GM19239 (cell line): Measurements from ENCODE around the gene PITPNM3.

Experiments
- DNase-seq: peaks from one replicate; pipeline ENCODE4 v3.0.0; 2011; ENCODE audit warnings: low spot score; ENCODE audit not compliant: insufficient read length
- FAIRE-seq: peaks from 2 replicates; lab custom pipeline; 2011; peaks lifted over from hg19 to GRCh38; lab: Jason Lieb, UNC

Gene PITPNM3

GRCh38 chr17:6531575-6531974 lies 24.8 kb downstream of the PITPNM3 start:
- DNase-seq, result no peak
- FAIRE-seq, result no peak

- DNase-seq (no peak), FAIRE-seq (no peak)
Observed at GRCh38 chr17:6530324-6530920, 25.9 kb downstream of the PITPNM3 start.

- FAIRE-seq (no peak), DNase-seq (no peak)
Observed at GRCh38 chr17:6528557-6528956, 27.8 kb downstream of the PITPNM3 start.

GRCh38 chr17:6526362-6527152 lies 29.8 kb downstream of the PITPNM3 start:
- no peak for FAIRE-seq
- no peak for DNase-seq

GRCh38 chr17:6525731-6526130 lies 30.6 kb downstream of the PITPNM3 start:
- DNase-seq (no peak), FAIRE-seq (no peak)

- DNase-seq (no peak), FAIRE-seq (no peak)
Observed at GRCh38 chr17:6525141-6525540, 31.2 kb downstream of the PITPNM3 start.

- DNase-seq (no peak), FAIRE-seq (no peak)
Observed at GRCh38 chr17:6524520-6524919, 31.8 kb downstream of the PITPNM3 start.

GRCh38 chr17:6523809-6524355 lies 32.5 kb downstream of the PITPNM3 start:
- FAIRE-seq (no peak), DNase-seq (no peak)

- FAIRE-seq (no peak), DNase-seq (no peak)
Observed at GRCh38 chr17:6523330-6523729, 33.0 kb downstream of the PITPNM3 start.

- DNase-seq, result no peak
Observed at GRCh38 chr17:6521586-6521985, 34.8 kb downstream of the PITPNM3 start.

GRCh38 chr17:6517062-6517461 lies 39.3 kb downstream of the PITPNM3 start:
- DNase-seq (no peak), FAIRE-seq (no peak)

More at GRCh38 chr17:6521586-6521985, 34.8 kb downstream of the PITPNM3 start:
- no peak for FAIRE-seq

- no peak for DNase-seq
- FAIRE-seq, result no peak
Observed at GRCh38 chr17:6514371-6514770, 42.0 kb downstream of the PITPNM3 start.

GRCh38 chr17:6512552-6512951 lies 43.8 kb downstream of the PITPNM3 start:
- DNase-seq, result no peak
- no peak for FAIRE-seq

GRCh38 chr17:6510321-6510977 lies 45.9 kb downstream of the PITPNM3 start:
- FAIRE-seq (no peak), DNase-seq (no peak)

- DNase-seq (no peak), FAIRE-seq (no peak)
Observed at GRCh38 chr17:6509921-6510320, 46.4 kb downstream of the PITPNM3 start.

- FAIRE-seq, result no peak
- DNase-seq, result no peak
Observed at GRCh38 chr17:6509031-6509771, 47.2 kb downstream of the PITPNM3 start.

- DNase-seq (no peak), FAIRE-seq (no peak)
Observed at GRCh38 chr17:6508519-6509030, 47.8 kb downstream of the PITPNM3 start.

- no peak for FAIRE-seq
- DNase-seq, result no peak
Observed at GRCh38 chr17:6508016-6508415, 48.3 kb downstream of the PITPNM3 start.

- DNase-seq (no peak), FAIRE-seq (no peak)
Observed at GRCh38 chr17:6507535-6507934, 48.8 kb downstream of the PITPNM3 start.

- FAIRE-seq, result no peak
Observed at GRCh38 chr17:6506679-6507231, 49.6 kb downstream of the PITPNM3 start.

More at GRCh38 chr17:6506679-6507231, 49.6 kb downstream of the PITPNM3 start:
- DNase-seq, result no peak
